Skeletal muscle satellite cell (primary cell): ENCODE data around the gene TCF12.
"Not testable (repeated sequence)": the region's sequence is repeated elsewhere in the genome, so short reads cannot be mapped to it uniquely, and the experiment has no call there.

Experiments used
- H3K27me3 ChIP-seq: 2 replicates; pipeline ENCODE4 v1.7.0; 2013; ENCODE audit warnings: low read length; ENCODE audit not compliant: control insufficient read depth, insufficient read depth
- H3K36me3 ChIP-seq: 2 replicates; pipeline ENCODE4 v1.7.0; 2013; ENCODE audit warnings: mild to moderate bottlenecking, control low read depth, low read length; ENCODE audit not compliant: insufficient read depth
- H3K4me1 ChIP-seq: 2 replicates; pipeline ENCODE4 v1.7.0; 2013; ENCODE audit warnings: low read length; ENCODE audit not compliant: control insufficient read depth, insufficient read depth
- H3K4me2 ChIP-seq: 2 replicates; pipeline ENCODE4 v1.7.0; 2013; ENCODE audit warnings: mild to moderate bottlenecking, low read length
- H3K4me3 ChIP-seq: 2 replicates; pipeline ENCODE4 v1.7.0; 2013; ENCODE audit warnings: low read length
- H3K9ac ChIP-seq: 2 replicates; pipeline ENCODE4 v1.7.0; 2013; ENCODE audit warnings: mild to moderate bottlenecking, low read depth, low read length, moderate library complexity
- H3K9me3 ChIP-seq: replicated peaks from 2 replicates; pipeline ENCODE4 v1.7.0; 2013; ENCODE audit warnings: mild to moderate bottlenecking, control low read depth, low read length

Gene TCF12

DNA sequence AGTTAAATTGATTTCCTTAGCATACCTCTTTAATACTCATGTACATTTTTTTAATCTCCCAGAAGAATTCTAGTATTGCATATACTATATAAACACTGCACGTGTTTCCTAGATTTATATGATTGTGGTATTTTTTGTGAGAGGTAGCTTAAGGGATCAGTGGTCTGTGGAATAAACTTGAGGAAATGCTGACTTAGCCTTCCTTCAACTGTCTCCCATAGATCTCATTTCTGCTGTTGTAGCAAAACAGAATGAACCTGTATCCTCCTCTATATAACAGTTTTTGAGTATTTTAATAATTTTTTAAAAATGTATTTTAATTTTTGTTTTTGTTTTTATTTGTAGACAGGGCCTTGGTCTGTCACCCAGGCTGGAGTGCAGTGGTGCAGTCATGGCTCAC lies 86.8 kb downstream of the TCF12 start:
- Histone ChIP-seq H3K4me2 (no peak overlapping the region), H3K27me3 (no peaks in the 10 kb centered on the region), H3K9ac (no peak overlapping the region), H3K4me3 (no peak overlapping the region), H3K36me3 (no peaks in the 10 kb centered on the region), H3K4me1 (peaks cover 15% of the 10 kb centered on the region), H3K9me3 (no peaks in the 10 kb centered on the region)

DNA sequence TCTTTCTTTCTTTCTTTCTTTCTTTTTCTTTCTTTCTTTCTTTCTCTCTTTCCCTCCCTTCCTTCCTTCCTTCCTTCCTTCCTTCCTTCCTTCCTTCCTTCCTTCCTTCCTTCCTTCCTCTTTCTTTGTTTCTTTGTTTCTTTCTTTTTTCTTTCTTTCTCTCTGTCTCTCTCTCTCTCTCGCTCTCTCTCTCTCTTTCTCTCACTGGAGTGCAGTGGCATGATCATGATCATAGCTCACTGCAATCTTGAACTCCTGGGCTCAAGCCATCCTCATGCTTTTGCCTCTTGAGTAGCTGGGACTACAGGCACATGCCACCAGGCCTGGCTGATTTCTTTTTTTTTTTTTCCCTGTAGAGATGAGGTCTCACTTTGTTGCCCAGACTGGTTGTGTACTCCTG lies 89.4 kb downstream of the TCF12 start:
- not testable (repeated sequence) for H3K27me3 ChIP-seq, H3K9me3 ChIP-seq, H3K36me3 ChIP-seq, H3K9ac ChIP-seq, H3K4me3 ChIP-seq, H3K4me2 ChIP-seq
- peaks cover 12% of the 10 kb centered on the region for H3K4me1 ChIP-seq

- H3K4me1 ChIP-seq = no peaks in the 10 kb centered on the region
- H3K9me3 ChIP-seq = no peaks in the 10 kb centered on the region
- no peaks in the 10 kb centered on the region for H3K36me3 ChIP-seq
- H3K27me3 ChIP-seq = no peaks in the 10 kb centered on the region
- no peak overlapping the region for H3K4me2 ChIP-seq
- H3K9ac ChIP-seq = no peak overlapping the region
- H3K4me3 ChIP-seq = no peak overlapping the region
These were observed 92.3 kb downstream of the TCF12 start for GRCh38 chr15:57010724-57011123.

DNA sequence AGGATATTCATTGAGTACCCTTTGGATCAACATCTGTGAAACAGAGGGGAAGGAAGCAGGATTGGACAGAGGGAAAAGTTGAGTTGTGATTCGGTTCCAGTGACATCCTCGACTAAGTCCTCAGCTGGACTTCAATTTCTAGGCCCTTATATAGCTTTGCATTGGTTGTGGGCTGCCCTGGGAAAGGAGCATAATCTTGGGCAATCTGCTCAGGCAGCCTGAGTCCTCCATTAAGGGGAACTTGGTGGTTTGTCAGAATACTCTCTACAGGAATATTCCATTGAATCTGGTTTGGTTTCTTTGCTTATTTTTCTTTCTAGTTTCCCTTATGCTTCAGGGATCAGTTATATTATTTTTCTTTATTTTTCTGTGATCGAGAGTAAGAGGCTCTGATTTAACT lies 94.1 kb downstream of the TCF12 start:
- H3K9me3 ChIP-seq = no peaks in the 10 kb centered on the region
- H3K36me3 ChIP-seq = no peaks in the 10 kb centered on the region
- H3K4me3 ChIP-seq = no peak overlapping the region
- H3K4me2 ChIP-seq = no peak overlapping the region
- H3K4me1 ChIP-seq = no peaks in the 10 kb centered on the region
- no peaks in the 10 kb centered on the region for H3K27me3 ChIP-seq
- H3K9ac ChIP-seq = no peak overlapping the region

DNA sequence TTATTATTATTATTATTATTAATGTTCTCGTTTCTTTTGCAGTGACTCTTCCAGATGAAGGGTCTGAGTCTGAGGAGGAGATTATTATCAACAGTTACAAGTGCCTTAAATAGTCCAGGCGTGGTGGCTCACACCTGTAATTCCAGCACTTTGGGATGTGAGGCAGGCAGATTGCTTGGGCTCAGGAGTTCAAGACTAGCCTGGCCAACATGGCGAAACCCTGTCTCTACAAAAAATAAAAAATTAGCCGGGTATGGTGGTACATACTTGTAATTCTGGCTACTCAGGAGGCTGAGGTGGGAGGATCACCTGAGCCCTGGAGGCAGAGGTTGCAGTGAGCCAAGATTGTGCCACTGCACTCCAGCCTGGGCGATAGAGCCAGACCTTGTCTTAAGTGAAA lies 96.5 kb downstream of the TCF12 start:
- not testable (repeated sequence) for H3K36me3 ChIP-seq, H3K9me3 ChIP-seq, H3K9ac ChIP-seq, H3K27me3 ChIP-seq, H3K4me2 ChIP-seq, H3K4me3 ChIP-seq
- peaks cover 22% of the 10 kb centered on the region for H3K4me1 ChIP-seq

DNA sequence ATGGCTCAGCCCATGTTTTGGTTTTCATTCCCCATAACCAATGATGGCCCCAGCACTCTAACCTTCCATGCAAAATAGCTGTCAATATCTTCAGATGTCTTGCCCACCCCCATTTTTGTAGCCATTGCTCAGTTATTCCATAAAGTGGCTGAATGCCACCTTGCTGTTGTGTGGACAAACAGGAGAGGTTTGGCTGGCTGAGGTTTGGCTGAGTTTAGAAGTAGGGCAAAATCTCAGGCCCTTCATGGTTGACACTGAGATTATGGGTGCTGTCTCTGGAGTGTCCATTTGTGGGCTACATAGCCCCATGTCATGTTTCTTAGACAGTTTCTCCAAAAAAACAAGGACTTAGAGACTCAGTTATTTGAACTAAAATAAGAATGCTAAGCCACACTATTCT lies 96.9 kb downstream of the TCF12 start:
- Histone ChIP-seq H3K27me3 (no peaks in the 10 kb centered on the region), H3K4me3 (no peak overlapping the region), H3K9me3 (no peaks in the 10 kb centered on the region), H3K4me1 (peaks cover 27% of the 10 kb centered on the region), H3K36me3 (no peaks in the 10 kb centered on the region), H3K4me2 (no peak overlapping the region), H3K9ac (no peak overlapping the region)

DNA sequence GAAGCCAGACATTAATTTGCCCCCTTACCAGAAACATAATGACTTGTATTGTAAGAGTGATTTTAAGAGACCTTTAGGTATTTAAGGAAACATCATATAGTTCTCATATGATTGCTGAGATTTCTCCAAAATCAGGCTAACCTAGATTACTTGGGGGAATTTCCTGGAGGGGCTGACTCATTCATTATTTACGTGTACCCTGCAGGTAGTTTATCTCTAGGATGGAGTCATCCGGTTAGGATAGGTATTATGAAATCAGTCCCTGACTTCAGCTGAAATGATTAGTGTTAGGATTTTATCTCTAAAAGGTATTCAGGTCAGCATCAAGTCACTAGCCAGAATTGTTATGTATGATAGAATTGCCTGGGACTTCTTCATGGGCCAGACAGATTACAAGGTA lies 97.5 kb downstream of the TCF12 start:
- no peaks in the 10 kb centered on the region for H3K9me3 ChIP-seq
- no peak overlapping the region for H3K4me3 ChIP-seq
- H3K27me3 ChIP-seq = no peaks in the 10 kb centered on the region
- H3K9ac ChIP-seq = no peak overlapping the region
- H3K36me3 ChIP-seq = no peaks in the 10 kb centered on the region
- peaks cover 29% of the 10 kb centered on the region for H3K4me1 ChIP-seq
- H3K4me2 ChIP-seq = no peak overlapping the region

GRCh38 chr15:57017024-57017423 lies 98.6 kb downstream of the TCF12 start:
- Histone ChIP-seq H3K9me3 (no peaks in the 10 kb centered on the region), H3K27me3 (no peaks in the 10 kb centered on the region), H3K4me3 (no peak overlapping the region), H3K4me2 (no peak overlapping the region), H3K36me3 (no peaks in the 10 kb centered on the region), H3K9ac (no peak overlapping the region), H3K4me1 (peaks cover 29% of the 10 kb centered on the region)

- Histone ChIP-seq H3K27me3 (no peaks in the 10 kb centered on the region), H3K4me1 (peaks cover 29% of the 10 kb centered on the region), H3K36me3 (no peaks in the 10 kb centered on the region), H3K4me2 (no peak overlapping the region), H3K9ac (no peak overlapping the region), H3K4me3 (no peak overlapping the region), H3K9me3 (no peaks in the 10 kb centered on the region)
These were observed 99.7 kb downstream of the TCF12 start for GRCh38 chr15:57018151-57018550.

GRCh38 chr15:57019496-57020160 lies 101.2 kb downstream of the TCF12 start:
- Histone ChIP-seq H3K4me2 (no peak overlapping the region), H3K36me3 (no peaks in the 10 kb centered on the region), H3K27me3 (no peaks in the 10 kb centered on the region)

GRCh38 chr15:57025264-57025926 lies 107.0 kb downstream of the TCF12 start:
- H3K27me3 ChIP-seq = no peaks in the 10 kb centered on the region
- no peaks in the 10 kb centered on the region for H3K9me3 ChIP-seq
- peak overlapping the region; percentile 13 for H3K4me2 ChIP-seq
- no peak overlapping the region for H3K9ac ChIP-seq
- peaks cover 13% of the 10 kb centered on the region for H3K4me1 ChIP-seq
- H3K36me3 ChIP-seq = no peaks in the 10 kb centered on the region
- H3K4me3 ChIP-seq = no peak overlapping the region

More at GRCh38 chr15:57019496-57020160, 101.2 kb downstream of the TCF12 start:
- Histone ChIP-seq H3K4me1 (peaks cover 29% of the 10 kb centered on the region), H3K9ac (no peak overlapping the region), H3K9me3 (no peaks in the 10 kb centered on the region), H3K4me3 (no peak overlapping the region)

GRCh38 chr15:57026016-57026592 lies 107.7 kb downstream of the TCF12 start:
- Histone ChIP-seq H3K9ac (no peak overlapping the region), H3K36me3 (no peaks in the 10 kb centered on the region), H3K4me1 (peaks cover 15% of the 10 kb centered on the region), H3K27me3 (no peaks in the 10 kb centered on the region), H3K4me3 (no peak overlapping the region), H3K9me3 (no peaks in the 10 kb centered on the region), H3K4me2 (no peak overlapping the region)
